DMS79 treated with DMSO at 0.1 percent for 48 hours (cell line): ENCODE results near the gene UBR4.

ENCODE experiments used
- DNase-seq: peaks from one replicate; lab custom pipeline; 2025; lab: John Stamatoyannopoulos, UW

Gene UBR4

DNA sequence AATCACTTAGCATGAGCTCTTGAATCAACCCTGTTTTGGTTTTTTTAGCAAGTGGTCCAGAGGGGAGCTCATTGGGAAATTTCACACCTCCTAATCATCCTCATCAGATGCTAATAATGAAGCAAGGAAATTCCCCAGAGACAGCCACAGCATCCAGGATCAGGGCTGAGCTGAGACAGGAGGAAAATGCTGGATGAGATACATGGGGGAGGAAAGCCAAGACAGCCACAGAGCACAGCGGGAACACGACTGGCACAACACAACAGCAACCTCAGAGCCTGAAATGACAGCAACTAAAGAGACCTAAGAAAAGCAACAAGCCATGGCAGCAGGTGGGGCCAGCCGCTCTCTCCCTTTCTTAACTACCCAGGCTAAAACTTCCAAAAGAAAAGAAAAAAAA lies 70.4 kb downstream of the UBR4 start:
- no peak for DNase-seq

DNA sequence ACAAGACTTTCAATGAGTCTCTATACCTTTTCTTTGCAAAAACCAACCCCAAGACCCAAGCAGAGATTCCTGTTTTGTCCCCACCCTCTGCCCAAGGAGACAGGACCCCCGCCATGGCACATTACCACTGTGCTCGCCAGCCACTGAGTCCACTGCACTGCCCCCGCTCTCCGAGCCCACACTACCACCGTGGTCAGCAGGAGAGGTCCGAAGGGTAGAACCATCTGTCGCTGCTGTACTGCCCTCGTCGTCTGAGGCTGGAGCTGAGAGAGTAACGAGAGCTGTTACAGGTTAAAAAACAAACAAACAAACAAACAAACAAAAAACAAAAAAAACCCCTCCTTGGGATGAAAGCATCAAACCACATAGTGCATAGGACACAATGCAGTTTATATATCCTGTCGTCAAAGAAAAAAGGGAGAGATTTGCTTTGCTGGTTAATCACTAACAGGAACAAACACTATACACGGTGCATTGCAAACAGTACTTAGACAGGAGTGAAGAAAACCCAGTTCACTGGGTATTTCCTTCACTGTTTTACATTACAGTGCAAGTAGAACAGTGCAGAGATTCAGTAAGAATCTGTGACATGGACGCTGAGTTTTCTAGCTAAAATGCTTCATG lies 71.0 kb downstream of the UBR4 start:
- DNase-seq = no peak

- no peak for DNase-seq
Observed at GRCh38 chr1:19138331-19138730, 71.7 kb downstream of the UBR4 start.

DNA sequence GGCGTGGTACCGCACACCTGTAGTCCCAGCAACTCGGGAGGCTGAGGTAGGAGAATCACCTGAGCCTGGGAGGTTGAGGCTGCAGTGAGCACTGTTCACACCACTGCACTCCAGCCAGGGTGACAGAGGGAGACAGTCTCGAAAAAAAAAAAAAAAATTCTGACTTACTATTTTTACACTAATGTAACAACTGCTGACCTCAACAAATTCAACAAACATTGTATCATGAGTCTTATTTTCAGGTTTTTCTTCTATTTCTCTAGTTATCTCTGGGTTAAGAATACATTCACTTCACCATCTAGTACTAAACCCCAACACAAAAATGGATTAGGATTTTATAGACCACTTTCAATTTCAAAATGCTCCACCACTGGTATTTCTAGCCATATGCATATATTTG lies 72.9 kb downstream of the UBR4 start:
- no peak for DNase-seq

- DNase-seq = no peak
Observed at GRCh38 chr1:19133360-19133759, 76.7 kb downstream of the UBR4 start.

DNA sequence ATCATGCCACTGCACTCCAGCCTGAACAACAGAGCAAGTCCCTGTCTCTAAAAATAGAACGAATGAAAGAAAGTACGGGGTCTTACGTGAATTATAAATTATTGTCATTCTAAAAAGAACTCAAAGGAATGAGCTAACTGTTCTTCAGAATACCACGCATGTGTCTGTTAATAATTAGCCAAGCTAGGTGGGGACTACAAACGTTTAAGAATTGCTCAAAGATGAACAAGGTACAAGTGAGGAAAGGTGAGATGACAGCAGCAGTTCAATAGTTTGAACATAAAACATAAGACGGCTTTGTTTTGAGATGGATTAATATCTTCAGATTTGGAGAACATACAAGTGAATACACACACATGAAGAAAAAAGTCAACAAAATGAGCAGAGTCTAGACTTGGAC lies 79.6 kb downstream of the UBR4 start:
- no peak for DNase-seq

GRCh38 chr1:19128968-19129514 lies 81.0 kb downstream of the UBR4 start:
- no peak for DNase-seq

DNA sequence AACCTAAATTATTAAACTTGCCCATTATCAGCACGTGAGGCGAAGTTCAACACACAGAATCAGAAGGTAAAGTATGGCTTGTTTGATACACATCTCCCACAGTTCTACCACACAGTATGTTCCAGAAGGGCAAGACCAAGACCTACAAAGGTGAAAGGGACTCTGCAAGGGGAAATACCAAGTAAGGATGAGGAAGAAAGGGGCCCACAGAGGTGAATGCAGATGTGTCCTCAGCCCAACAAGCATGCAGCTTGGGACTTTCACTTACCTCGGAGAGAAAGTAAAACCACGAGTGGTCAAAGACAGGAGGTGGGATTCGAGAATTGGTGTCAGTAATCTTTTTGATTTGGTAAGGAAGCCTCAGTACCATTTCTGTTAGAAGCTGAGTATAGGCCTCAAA lies 85.8 kb downstream of the UBR4 start:
- no peak for DNase-seq

- no peak for DNase-seq
Observed at GRCh38 chr1:19123837-19124236, 86.2 kb downstream of the UBR4 start.

- no peak for DNase-seq
Observed at GRCh38 chr1:19122668-19123067, 87.4 kb downstream of the UBR4 start.

- no peak for DNase-seq
Observed at GRCh38 chr1:19121192-19121591, 88.9 kb downstream of the UBR4 start.

DNA sequence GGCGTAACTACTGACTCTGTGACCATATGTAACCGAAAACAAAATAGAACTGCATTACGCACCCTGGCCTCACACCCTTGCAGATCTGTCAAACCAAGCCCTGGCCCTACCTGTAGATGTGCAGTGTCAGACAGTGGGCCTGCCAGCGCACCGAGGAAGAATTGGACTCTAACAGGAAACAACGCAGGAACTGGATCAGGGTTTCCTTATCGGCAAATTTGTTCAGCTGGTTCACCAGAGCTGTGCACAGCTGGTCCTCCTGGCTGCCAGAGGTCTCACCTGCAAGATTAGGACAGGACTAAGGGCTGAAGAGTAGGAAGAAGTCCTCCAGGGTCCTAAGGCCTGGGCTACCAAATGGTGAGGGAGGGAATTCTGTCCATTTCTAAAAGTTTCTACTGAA lies 90.0 kb downstream of the UBR4 start:
- no peak for DNase-seq

GRCh38 chr1:19115082-19115808 lies 94.8 kb downstream of the UBR4 start:
- no peak for DNase-seq

GRCh38 chr1:19113697-19114092 lies 96.4 kb downstream of the UBR4 start:
- peak; percentile 38 for DNase-seq

- DNase-seq = no peak
Observed at GRCh38 chr1:19112891-19113696, 97.0 kb downstream of the UBR4 start.

DNA sequence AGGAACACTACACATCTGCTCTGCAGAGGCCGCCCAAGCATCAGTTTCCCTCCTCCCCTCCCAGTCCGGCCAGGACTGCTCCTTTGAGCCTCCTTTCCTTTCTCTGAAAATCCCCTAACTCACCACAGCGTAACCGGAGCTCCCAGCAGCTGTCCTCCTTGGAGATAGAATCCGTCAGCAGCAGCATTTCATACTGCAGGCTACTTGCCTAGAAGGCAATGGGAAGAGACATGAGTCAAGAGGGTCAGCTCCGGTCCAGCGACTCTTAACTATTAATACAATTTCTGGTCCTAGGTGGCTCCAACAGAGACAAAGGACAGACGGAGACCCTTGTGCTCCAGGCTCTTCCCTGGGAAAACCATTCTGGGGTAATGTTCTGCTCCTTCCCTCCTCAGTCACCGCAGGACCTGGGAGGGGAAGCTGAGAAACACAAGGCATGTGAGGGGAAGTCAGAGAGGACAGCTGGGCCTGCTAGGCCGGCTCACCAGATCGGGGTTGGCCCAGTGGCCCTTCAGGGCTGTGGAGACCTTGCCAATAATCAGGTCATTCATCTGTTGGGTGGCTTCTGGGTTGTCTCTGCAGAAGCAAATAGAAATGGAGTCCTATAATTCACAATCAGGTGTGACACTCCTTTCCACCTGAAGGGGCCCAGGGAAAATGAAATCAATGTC lies 99.7 kb downstream of the UBR4 start:
- DNase-seq = no peak

DNA sequence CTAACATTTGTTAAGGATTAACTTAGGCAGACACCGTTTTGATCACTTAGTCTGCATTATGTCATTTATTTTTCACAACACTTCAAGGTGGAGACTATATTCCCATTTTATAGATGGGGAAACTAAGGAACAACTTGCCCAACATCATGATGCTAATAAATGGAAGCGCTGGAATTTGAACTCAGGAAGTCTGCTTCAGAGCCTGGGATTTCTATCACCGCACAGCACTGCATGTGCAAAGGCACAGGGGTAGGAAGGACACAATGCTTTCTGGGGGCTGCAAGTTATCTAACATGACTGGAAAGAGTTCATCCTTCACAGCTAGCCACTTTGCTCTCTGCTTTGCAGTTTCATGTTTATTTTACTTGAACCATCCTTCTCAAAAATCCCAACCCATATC lies 100.5 kb downstream of the UBR4 start:
- no peak for DNase-seq

GRCh38 chr1:19101244-19101643 lies 108.8 kb downstream of the UBR4 start:
- no peak for DNase-seq

- no peak for DNase-seq
Observed at GRCh38 chr1:19100028-19100427, 110.0 kb downstream of the UBR4 start.

DNA sequence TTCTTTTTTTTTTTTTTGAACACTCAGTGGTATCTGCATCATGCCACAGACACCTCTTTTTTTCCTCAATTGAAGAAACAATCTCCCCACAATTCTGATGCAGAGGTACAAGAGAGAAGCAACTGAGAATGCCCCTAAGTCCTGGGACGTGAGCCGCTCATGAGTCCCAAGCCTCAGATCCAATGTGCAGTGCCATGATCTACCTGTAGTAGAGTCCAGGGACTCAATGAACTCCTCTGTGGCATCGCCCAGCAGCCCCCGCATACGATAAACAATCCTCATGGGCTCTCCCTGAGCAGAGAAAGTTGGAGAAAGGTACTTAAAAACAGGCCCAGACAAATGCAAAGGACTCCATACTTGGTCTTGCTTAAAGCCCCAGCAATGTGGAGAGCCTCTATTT lies 113.1 kb downstream of the UBR4 start:
- DNase-seq = no peak

DNA sequence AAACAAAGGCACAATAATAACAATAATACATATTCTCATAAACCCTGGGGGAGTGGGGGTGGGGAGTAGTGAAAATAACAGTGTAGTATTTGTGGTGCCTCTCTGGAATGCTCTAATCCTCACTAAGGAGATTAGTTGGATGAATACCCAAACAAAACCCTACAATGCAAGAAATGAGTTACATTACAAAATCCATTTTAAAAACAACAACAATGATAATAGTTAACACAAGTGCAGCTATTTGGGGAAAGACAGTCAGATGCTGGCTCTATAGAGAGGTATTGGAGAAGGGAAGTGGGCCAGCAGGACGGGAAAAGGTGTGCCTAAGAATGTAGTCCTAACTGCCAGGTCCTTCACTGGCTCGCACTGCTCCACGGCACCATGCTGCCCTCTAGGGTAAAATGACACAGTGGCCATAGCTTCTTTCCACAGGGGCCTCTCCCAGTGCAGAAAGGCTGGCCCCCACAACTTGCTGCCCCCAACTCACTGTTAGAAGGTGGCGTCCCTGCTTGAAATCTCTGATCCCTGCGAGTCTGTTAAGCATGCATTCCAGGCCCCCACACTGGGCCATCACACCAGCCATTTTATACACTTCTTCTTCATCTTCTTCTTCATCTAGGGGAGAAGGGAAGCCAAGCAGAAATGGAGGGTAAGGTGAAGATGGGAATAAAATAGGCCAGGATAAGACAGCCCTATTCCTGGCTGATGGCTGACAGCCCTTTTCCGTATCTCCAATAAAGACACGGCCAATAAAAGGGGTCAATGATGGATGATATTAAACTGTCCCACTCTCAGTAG lies 113.8 kb downstream of the UBR4 start:
- peak; percentile 41 for DNase-seq
